OCI-M2 (cell line): ENCODE results near the gene IKZF1.

Source experiments
- DNase-seq: peaks from one replicate; lab custom pipeline; 2025; ENCODE audit not compliant: unreplicated experiment; lab: John Stamatoyannopoulos, UW

The IKZF1 gene

DNA sequence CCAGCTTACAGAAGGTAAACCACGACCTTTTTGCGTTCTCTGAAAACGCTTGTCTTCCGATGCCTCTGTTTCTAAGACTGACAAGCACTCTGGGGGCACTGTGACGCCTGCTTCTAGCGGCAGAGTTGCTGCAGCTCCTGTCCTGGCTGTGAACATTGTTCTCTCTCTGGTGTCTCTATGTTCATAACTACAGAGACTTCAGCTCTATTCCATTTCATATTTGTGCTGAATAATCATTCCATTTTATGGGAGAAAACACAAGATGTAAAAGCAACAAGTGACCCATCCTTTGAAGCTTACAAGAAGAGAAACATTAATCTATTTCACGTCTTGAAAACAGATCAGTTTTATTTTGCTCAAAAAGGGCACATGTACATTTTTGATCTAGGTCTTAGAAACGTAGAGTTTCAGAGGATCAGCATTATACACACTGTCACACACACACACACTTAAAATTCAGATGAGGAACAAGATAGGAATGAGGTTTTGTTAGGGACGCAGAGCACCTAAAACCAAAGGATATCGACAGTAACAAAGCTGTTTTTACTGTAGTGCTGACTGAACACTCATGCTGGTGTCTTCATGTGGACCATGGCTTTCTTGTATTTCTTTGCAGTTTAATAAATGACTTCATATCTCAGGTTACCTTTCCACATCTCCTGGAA is 3.0 kb downstream of the IKZF1 start:
- DNase-seq: no peak

DNA sequence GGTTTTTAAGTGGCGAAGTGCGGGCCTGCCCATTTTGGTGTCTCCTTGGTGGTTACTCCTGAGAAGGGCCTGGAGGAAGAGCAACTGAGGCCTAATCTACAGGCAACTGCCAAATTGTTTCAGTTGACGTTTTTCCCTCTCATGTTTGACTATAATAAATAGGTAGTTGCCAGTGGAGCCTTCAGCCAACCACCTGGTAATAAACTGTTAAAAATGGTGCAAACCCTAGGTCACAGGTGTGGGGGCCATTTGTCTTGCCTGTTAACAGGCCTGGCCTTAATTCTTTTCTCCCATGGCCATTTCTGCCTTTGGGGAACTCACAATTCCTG is 3.7 kb downstream of the IKZF1 start:
- DNase-seq: no peak

- DNase-seq: no peak
Observed at GRCh38 chr7:50308532-50309385, 4.2 kb downstream of the IKZF1 start.

DNA sequence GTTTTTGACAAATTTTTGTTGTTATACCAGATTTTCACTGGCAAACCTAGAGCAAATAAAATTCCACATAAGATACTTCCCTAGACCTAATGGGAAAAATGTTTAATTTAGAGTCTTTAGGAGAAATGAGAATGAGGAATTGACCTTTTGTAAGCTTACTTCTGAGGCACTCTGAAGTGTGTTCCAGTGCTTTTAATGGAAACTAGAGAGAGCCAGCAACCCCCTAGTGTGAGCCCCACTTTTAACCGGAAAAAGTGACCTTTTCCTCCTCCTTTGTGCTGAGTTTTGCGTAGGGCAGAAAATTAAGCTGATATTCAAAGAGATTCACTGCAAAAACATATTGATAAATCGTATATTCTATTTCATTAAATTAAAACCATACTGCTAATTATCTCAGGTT is 5.2 kb downstream of the IKZF1 start:
- DNase-seq: no peak

DNA sequence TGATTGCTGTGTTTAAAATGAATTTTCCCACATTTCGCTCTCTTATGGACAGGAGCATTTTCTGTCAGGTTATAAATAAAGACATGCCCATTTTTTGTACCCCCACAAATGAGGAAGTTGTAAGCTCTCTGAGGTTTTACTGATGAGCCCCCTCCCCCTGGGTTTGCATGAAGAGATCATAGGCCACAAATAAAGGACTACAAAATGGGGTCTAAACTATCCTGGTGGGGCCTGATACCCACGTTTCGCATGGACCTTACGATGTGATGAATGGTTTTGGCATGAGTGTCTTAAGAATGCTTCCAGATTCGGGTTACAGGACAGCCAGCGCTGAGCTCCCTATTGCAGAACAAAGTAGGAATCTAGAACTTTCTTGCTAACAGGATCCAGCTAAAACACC is 5.8 kb downstream of the IKZF1 start:
- no peak for DNase-seq

DNA sequence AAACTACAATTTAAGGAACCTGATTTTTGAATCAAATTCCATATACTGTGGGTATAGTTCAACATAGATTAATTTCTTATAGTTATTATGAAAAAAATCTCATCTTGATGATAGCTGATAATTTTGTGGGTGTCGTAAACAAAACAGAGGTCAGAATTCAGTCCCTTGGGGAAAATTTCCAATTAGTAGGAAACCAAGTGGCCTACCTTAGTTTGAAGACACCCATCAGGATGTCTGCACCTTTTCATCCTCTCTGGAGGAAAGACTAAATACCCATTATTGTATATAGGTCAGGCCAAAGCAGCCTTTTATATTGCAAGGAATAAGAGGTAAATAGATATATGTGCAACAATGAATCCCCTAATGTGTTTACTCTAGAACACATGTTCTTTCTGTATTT is 6.4 kb downstream of the IKZF1 start:
- no peak for DNase-seq

DNA sequence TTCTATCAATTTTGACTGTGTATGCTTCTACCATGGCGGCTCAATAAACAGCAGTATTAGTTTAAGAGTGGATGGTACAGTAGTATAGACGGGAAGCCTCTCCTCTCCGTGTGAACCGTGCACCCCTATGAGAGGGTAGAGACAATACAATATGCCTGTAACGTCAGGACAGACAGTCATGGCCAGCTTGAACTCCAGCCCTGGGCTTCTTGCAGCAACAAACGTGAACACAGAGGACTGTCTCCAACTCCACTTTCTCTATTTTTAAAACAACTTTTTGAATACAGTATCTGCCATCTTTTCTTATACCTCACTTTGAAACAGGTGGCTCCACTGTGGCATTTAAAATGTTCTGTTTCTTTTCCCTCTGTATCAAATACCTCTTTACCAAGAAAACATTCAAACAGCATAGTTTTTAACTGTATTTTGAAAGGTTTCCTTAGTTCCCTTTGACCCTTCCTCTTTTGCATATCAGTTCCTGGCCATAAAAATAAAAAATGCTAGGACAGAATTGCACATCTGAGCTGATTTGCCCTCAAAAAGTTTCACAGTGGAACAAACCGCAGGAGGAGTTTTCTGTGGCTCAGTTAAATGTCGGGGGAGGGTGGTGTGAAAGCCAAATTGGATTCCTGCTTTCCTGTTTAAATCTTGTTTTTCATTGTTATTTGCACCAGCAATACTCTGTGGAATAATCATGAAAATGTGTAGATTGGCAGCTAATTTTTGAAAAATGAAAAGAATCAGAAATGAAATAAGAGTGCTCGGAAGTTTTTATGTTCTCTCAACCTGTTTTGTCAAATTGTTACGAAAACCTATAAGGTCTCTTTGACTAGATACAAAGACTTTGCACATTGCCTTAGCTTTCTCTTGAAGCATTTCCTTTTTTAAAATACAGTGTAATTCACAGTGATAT is 8.0 kb downstream of the IKZF1 start:
- DNase-seq: no peak

DNA sequence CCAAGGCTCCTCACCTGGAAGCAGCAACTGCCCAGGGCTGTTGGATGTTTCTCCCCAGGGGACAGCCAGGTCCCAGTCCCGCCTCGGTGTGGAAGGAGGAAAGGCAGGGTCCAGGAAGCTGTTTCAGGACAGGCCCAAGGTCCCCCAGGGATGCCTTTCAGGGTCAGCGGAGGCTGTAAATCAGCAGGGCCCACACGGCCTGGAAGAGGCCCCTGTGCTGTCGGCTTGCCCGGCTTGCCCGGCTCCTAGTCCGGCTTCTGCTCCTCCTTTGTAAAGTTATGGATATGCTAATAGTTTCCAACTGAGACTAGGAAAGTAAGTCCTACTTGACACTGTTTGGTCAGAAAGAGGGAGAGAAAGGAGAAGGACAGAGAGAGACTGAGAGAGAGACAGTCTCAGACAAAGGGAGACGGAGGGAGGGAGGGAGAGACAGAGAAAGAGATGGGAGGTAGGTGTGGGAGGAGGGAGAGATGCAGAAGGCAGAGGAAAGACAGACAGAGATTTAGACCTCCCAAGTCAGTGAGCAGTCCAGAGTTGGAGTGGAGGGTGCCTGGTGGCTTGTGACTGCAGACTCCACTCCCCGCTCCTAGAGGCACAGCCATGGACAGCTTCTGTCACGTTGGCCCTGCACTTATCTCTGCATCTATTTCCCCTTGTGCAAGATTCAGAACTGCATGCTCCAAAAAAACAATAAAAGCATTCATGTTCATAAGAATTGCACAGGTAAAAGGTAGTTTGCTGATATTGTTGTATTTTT is 10.5 kb downstream of the IKZF1 start:
- DNase-seq: no peak

GRCh38 chr7:50315739-50316671 is 11.5 kb downstream of the IKZF1 start:
- no peak for DNase-seq

GRCh38 chr7:50317221-50317678 is 12.7 kb downstream of the IKZF1 start:
- no peak for DNase-seq

DNA sequence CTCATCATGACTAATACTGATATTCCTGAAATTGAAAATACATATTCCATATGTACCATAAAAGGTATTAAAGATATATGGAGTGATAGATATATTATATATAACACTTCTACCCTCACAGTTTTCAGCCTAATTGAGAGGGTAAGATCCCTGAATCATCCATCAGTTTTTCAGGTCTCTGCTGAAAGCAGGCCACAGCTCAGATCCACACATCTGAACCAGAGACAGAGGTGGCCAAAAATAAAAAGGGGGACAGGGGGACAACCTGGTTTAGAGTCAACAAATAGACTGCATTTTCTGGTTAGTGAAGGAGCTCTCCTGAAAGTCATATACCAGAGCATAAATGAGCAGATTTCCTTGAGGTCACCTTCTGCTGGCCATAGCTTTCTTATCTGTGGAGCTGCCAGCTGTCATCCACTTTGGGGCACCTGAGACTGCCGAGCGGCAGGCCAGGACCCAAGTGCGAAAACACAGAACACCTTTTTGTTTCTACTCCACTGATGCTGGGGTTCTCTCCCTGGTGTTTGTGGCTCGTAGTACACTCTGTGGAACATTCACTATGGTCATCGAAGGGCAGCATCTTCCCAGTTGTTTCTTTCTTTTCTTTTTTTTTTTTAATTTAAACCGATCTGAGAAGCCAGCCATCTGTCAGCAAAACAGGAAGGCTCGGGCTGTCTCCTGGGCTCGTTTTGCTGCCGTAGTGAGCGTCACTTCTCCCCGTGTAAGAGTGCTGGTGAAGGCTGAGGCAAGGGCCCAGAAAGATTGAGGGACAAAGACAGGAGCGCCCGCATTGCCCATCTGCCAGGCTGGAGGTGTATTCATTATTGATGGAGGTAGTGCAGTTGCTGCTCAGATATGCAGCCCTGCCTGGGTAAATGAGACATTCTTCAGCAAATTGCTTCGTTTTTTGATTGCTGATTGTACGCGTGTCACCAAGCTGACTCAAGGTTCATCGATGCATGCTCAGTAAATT is 13.5 kb downstream of the IKZF1 start:
- no peak for DNase-seq

DNA sequence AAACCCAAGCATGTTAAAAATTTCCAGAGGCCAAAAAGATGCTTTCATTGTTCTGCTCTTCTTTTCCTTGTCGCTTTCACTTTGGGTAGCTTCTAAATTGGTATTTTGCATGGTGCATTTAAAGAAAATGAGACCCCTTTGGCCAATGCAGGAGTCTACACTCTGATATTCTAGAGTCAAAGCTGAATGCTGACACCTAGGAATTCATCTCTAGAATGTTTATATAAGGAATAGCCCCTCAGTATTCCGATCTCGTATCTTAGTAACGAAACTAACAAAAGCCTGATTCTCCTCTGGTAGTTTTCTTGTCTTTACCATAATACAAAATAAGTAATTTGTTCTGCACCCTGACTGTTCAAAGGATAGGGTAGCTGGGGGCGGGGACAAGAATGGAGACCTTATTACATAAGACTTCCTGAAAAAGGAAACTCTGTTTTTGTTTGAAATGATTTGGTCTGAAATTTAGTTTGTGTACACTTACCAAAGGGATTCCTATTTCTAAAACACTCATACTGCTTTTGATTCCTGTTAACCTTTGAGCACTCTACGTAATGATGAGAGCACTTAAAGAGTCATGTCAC is 17.1 kb downstream of the IKZF1 start:
- DNase-seq: no peak

DNA sequence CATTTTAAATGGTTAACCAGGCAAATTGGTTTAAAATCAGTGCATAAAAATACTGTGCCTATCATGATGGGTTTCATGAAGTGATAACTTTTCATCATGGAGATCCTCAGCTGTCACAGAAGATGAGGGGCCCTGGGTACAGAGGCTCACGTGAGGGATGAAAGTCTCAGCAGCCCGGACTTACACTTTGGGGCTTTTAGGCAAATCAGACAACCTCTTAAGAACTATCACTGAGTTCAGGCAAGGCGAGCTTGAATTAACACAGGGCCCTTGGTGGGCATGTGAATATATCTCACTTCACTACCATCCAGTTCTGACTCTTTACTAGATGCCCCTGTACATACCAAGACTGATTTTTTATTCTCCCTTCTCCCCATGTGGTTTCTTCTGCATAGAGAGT is 19.6 kb downstream of the IKZF1 start:
- no peak for DNase-seq

- no peak for DNase-seq
Observed at GRCh38 chr7:50327443-50327842, 22.9 kb downstream of the IKZF1 start.

DNA sequence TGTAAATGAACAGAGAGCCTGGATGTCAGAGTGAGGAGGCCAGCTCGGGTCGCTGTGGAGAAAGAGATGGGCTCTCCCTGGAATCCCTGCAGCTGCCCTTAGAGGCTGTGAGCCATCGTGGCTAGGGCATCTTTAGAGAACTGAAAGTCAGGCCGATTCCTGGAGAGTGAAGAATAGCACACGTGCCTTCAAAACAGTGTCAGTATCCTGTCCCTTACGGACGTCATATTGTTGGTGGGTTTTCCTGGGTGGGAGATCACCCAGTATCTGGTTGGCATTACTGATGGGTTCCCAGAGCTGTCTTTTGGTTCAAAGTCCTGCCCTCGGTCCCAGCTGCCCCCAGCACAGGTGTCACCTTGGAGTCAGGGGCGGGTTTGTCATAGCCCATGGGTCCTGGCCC is 25.3 kb downstream of the IKZF1 start:
- DNase-seq: no peak

GRCh38 chr7:50330254-50330653 is 25.7 kb downstream of the IKZF1 start:
- no peak for DNase-seq

DNA sequence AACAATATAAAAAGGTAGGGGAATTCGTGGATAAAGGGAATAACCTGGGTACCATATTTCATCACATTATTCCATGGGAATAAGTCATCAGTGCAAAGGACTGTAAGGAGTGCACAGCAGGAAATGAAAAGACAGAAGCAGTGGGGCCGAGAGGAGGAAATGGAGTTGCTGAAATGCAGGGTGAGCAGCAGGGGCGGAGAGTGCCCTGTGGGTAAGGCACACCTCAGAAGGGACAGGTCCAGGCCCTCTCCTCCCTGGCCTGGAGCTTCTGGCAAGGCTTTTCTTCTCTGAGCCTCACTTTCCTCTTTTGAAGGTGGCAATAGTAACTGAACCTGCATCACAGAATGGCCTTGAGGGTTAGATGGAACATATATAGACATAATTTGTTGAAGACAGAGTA is 26.2 kb downstream of the IKZF1 start:
- no peak for DNase-seq

DNA sequence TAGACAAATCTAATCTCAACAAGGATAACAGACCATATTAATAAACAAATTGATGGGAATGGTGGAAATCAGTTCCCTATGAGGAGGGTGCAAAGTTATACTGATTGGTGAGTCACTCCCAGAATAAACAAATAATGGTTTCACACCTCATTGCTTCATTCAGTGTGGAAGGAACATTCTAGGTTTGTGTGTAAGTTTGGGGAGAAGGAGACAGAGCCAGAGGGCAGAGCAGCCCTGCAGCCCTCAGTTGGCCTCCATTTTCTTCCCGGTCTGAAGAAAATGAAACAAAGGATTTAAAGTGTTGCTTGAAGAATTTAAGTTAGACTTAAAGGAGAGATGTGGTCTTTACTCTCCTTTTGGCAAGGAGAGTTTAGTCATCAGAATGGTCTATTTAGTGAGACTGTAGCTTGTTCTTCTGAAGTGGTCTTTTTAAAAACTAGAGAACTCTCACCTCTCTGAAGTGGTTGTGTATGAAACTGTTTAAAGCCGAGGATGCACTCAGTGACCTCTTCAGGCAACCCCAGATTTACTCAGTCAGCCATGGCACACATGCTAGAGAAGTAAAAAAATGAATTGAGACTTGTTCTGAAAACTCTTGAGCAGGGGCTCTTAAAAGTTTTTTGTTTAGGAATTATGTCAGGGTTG is 27.2 kb downstream of the IKZF1 start:
- no peak for DNase-seq
